Small intestine (tissue), 7 donors: ENCODE results near the gene HNF4A. TPM values are rescaled to one million over a fixed set of nuclear protein-coding genes. Genes with fewer than 3 reads are reported as not detected.

Experiments
- DNase-seq, 2 donors: peaks; one replicate each; pipeline versions ENCODE4 v3.0.0 to v3.0.0-alpha.2; 2013
- FAIRE-seq: peaks from 2 replicates; lab custom pipeline; 2012; peaks lifted over from hg19 to GRCh38; lab: Jason Lieb, UNC
- H3K27ac ChIP-seq, 3 donors: one replicate each; pipeline ENCODE4 v1.5.1; 2013; ENCODE audit warnings: low read length in 2 of 3, mild to moderate bottlenecking in 2 of 3, control low read depth in 1 of 3, inconsistent platforms in 1 of 3, low read depth in 1 of 3, moderate library complexity in 1 of 3
- H3K27me3 ChIP-seq, 3 donors: one replicate each; pipeline ENCODE4 v1.6.1; 2013; ENCODE audit warnings: low read length in 3 of 3, inconsistent platforms in 1 of 3; ENCODE audit not compliant: control insufficient read depth in 3 of 3, insufficient read depth in 3 of 3
- H3K36me3 ChIP-seq, 3 donors: one replicate each; pipeline ENCODE4 v1.6.1; 2013; ENCODE audit warnings: low read length in 3 of 3, inconsistent platforms in 1 of 3, low read depth in 1 of 3, mild to moderate bottlenecking in 1 of 3, moderate library complexity in 1 of 3; ENCODE audit not compliant: control insufficient read depth in 3 of 3, insufficient read depth in 2 of 3
- H3K4me1 ChIP-seq, 3 donors: one replicate each; pipeline ENCODE4 v1.6.1; 2013; ENCODE audit warnings: low read length in 2 of 3, inconsistent platforms in 1 of 3, low read depth in 1 of 3, mild to moderate bottlenecking in 1 of 3, moderate library complexity in 1 of 3; ENCODE audit not compliant: control insufficient read depth in 3 of 3, insufficient read depth in 2 of 3
- H3K4me3 ChIP-seq, 3 donors: one replicate each; pipeline ENCODE4 v1.5.1; 2013; ENCODE audit warnings: low read length in 3 of 3, control low read depth in 1 of 3, inconsistent platforms in 1 of 3, low read depth in 1 of 3, mild to moderate bottlenecking in 1 of 3, moderate library complexity in 1 of 3
- H3K9me3 ChIP-seq, 2 donors: one replicate each; pipeline ENCODE4 v1.6.1; 2013; ENCODE audit warnings: low read depth in 1 of 2, low read length in 1 of 2; ENCODE audit not compliant: control insufficient read depth in 2 of 2, insufficient read depth in 1 of 2
- WGBS, 3 donors: extraction: QIAGEN DNeasy Blood & Tissue Kit; methylation state at CpG; one replicate each; pipeline ENCODE4 v1.1.7; 2013; 5-methylcytosine and 5-hydroxymethylcytosine counted together
- polyA plus RNA-seq, 4 donors: library from polyadenylated mRNA; stranded (reverse) in 3 of 4; unstranded in 1 of 4; fragments of 200-250 nt in 3 of 4; fragments of 120-200 nt in 1 of 4; gene quantifications; one replicate each; pipeline versions ENCODE4 v1.2.1 to v1.2.3, GENCODE V29; 2013
- donor health status: healthy with polysubstance abuse.
- donor health status: control.
- donor health status: control.
- donor health status: Bipolar disorder and iron deficiency.
- donor health status: healthy.

Gene HNF4A
- polyA plus RNA-seq, 4 donors: 56.7 to 324 (median 111) TPM

- DNase-seq: peak in 1 of 2 donors; percentile 45
- Histone ChIP-seq H3K27ac (peak overlapping the region; percentile 92 to 97 (median 94)), H3K27me3 (no peaks in the 10 kb centered on the region), H3K4me1 (peaks cover 0 to 50% (median 6%) of the 10 kb centered on the region in 3 donors), H3K36me3 (peaks cover 0 to 68% (median 0%) of the 10 kb centered on the region in 3 donors), H3K4me3 (peak overlapping the region; percentile 3 to 99 (median 65)), H3K9me3 (no peaks in the 10 kb centered on the region)
- FAIRE-seq: no peak
- WGBS, 3 donors: 16 to 61% (median 43%) methylated on average over 17 of the region's 17 CpGs
These were observed 46.4 kb downstream of the HNF4A start for GRCh38 chr20:44401770-44402390.

GRCh38 chr20:44402391-44403193 is 47.1 kb downstream of the HNF4A start:
- Histone ChIP-seq H3K4me1 (peaks cover 0 to 52% (median 6%) of the 10 kb centered on the region in 3 donors), H3K27me3 (no peaks in the 10 kb centered on the region), H3K9me3 (no peaks in the 10 kb centered on the region), H3K27ac (peak overlapping the region; percentile 92 to 97 (median 94)), H3K4me3 (peak overlapping the region; percentile 29 to 99 (median 65)), H3K36me3 (peaks cover 0 to 73% (median 0%) of the 10 kb centered on the region in 3 donors)
- FAIRE-seq (no peak), DNase-seq (peak; percentile 64)
- WGBS, 3 donors: 18 to 58% (median 32%) methylated on average over 18 of the region's 18 CpGs

- Histone ChIP-seq H3K27ac (peak overlapping the region; percentile 92 to 97 (median 94)), H3K9me3 (no peaks in the 10 kb centered on the region), H3K4me3 (peak overlapping the region; percentile 29 to 99 (median 65)), H3K4me1 (peaks cover 0 to 56% (median 8%) of the 10 kb centered on the region in 3 donors), H3K36me3 (peaks cover 0 to 82% (median 3%) of the 10 kb centered on the region in 3 donors), H3K27me3 (no peaks in the 10 kb centered on the region)
- WGBS, 3 donors: 15 to 49% (median 32%) methylated on average over 11 of the region's 11 CpGs
- DNase-seq (no peak), FAIRE-seq (no peak)
These were observed 48.0 kb downstream of the HNF4A start for GRCh38 chr20:44403194-44404112.

GRCh38 chr20:44404204-44405181 is 49.0 kb downstream of the HNF4A start:
- Histone ChIP-seq H3K9me3 (no peaks in the 10 kb centered on the region), H3K4me1 (peaks cover 0 to 57% (median 3%) of the 10 kb centered on the region in 3 donors), H3K36me3 (peaks cover 0 to 85% (median 9%) of the 10 kb centered on the region in 3 donors), H3K4me3 (peak overlapping the region in 2 of 3 donors; percentile 65 to 99), H3K27me3 (no peaks in the 10 kb centered on the region), H3K27ac (peak overlapping the region; percentile 63 to 97 (median 92))
- 30 to 64% (median 43%) methylated on average over 21 of the region's 21 CpGs for WGBS, 3 donors
- no peak for FAIRE-seq
- DNase-seq: no peak

GRCh38 chr20:44405257-44405656 is 49.8 kb downstream of the HNF4A start:
- Histone ChIP-seq H3K27ac (peak overlapping the region; percentile 88 to 97 (median 94)), H3K9me3 (no peaks in the 10 kb centered on the region), H3K27me3 (no peaks in the 10 kb centered on the region), H3K4me1 (peaks cover 0 to 58% (median 2%) of the 10 kb centered on the region in 3 donors), H3K4me3 (no peak overlapping the region), H3K36me3 (peaks cover 0 to 87% (median 9%) of the 10 kb centered on the region in 3 donors)
- WGBS, 3 donors: 25 to 60% (median 42%) methylated on average over 6 of the region's 6 CpGs
- DNase-seq (peak in 1 of 2 donors; percentile 57), FAIRE-seq (no peak)

GRCh38 chr20:44405785-44406571 is 50.5 kb downstream of the HNF4A start:
- no peaks in the 10 kb centered on the region for H3K27me3 ChIP-seq
- FAIRE-seq: no peak
- H3K9me3 ChIP-seq: no peaks in the 10 kb centered on the region
- peaks cover 0 to 58% (median 2%) of the 10 kb centered on the region in 3 donors for H3K4me1 ChIP-seq
- H3K36me3 ChIP-seq: peaks cover 0 to 94% (median 9%) of the 10 kb centered on the region in 3 donors
- WGBS, 3 donors: 40 to 67% (median 41%) methylated on average over 20 of the region's 20 CpGs
- H3K4me3 ChIP-seq: no peak overlapping the region
- H3K27ac ChIP-seq: peak overlapping the region; percentile 88 to 97 (median 94)
- no peak for DNase-seq
